Stimulated activated CD4-positive, alpha-beta T cell treated with anti-CD3 and anti-CD28 coated beads, Interleukin-2, amount 100 ng/mL, for 4 hours (primary cell): ENCODE results near the gene NOCT.
A peak's percentile ranks its signal among the peaks of the same experiment; 100 is the strongest.
"Not testable (repeated sequence)": the region's sequence is repeated elsewhere in the genome, so short reads cannot be mapped to it uniquely, and the experiment has no call there.

Experiments used
- DNase-seq: peaks from one replicate; pipeline ENCODE4 v3.0.0-alpha.2; 2020; ENCODE audit warnings: low read depth

The NOCT gene

DNA sequence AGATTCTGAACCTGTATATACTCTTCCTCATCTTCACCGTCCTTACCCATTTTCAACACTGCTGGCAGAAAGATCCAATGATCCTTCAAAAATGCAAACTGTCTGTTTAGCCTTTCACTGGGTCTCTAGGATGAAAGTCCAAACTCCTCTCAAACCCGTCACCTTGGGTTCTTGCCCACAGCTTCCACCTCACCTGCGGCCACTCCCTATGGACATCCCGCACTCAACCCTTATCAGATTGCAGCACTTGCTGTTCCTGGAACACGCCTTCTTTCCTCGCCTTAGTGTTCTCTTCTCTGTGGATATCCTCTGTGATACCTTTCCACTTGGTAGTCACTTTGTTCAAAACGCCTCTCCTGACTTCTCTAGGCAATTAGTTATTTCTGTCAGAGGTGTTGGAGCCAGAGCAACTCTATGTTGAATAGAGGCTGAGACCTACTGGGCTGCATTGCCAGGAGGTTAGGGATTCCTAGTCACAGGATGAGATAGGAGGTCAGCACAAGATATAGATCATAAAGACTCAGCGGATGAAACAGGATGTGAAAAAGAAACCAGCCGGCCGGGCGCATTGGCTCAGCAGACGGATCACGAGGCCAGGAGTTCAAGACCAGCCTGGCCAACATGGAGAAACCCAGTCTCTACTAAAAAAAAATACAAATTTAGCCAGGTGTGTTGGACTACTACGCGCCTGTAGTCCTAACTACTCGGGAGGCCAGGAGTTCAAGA is 4.2 kb upstream of the NOCT start:
- DNase-seq, result no peak

DNA sequence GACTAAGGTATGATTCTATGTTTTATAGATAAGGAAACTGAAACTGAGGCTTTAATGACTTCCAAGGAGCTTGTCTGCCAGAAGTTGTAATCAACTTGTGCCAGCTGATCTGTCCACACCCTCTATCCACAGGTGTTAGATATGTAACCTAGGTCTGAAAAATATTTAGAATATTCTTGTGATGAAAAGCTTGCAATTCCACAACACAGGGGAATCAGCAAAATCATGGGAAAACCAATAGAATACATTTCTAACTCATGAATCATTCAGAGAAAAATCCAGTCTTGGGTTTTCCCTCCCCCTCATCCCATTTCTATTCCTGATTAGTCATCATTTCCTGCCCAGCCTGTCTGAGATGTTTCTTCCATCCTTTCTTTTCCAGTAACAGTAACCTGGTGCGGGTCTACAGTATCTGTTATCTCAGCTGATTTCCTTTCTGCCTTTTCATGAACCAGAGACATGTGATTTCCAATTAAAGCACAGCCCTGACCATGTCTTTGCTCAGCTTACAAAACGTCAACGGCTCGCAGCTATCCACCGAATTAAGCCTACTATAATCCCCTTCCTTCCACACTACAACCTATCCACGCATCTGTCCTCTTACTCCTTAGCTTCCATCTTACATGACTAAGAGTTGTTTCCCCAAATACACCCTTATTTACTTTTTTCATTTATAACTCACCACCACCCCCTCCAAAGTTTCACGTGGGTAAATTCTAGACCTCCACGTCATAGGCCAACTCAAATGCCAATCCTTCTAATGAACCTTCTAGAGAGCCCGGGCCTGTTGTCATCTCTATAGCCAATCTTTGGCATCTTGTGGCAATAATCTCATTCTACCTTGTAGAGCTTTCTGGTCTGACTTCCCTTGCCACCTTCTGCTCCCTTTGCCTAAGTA is 961 bp upstream of the NOCT start:
- DNase-seq, result no peak

DNA sequence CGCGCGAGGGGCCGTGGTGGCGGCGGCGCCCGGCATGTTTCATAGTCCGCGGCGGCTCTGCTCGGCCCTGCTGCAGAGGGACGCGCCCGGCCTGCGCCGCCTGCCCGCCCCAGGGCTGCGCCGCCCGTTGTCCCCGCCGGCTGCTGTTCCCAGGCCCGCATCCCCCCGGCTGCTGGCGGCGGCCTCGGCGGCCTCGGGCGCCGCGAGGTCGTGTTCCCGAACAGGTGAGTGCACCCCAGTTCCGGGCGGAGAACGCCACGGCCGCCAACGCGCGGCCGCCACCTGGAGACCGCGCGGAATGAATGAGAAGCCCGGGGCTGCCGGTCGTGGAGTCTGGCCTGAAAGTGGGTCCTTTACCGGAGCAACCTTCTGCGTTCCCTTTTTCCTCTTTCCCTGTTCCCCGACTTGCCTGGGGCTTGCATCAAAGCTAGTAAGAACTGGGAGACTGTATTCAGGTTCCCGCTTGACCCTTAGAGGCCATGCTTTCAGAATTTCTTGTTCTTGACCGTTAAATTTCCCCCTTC is 429 bp downstream of the NOCT start:
- peak; percentile 37 for DNase-seq

DNA sequence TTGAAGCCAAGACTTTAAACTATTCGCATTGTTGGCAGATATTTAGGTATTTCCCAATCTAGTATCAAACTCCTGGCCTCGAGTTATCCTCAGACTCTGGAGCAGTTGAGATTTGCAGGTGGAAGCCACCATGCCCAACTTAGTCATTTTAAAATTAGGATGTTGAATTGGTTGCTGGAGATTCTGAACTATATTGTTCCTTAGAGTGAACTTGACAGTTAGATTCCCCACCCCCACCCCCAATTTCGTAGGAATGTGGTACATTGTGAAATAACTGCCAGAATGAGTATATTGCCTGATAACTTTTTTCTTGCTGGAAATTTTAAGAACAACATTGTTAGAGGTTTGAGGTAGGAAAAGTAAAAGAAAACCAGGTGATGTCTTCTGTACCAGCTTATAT is 2.3 kb downstream of the NOCT start:
- no peak for DNase-seq

DNA sequence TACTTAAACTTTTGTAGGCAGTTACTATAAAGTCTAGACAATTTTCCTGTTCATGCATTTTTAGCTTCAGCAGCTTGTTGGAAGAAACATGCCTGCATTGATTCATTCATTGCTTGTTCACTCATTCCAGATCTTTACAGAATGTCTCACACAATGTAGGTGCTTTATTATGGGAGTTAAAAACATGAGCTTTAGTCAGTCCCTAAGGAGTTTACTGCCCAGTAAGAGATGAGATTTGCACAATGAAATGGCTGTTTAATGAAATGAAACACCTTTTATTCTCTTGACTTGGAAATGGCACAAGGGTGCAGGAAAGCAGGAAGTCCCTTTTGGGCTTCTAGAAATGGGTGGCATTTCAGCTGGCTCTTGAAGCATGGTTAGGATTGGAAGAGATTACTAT is 2.9 kb downstream of the NOCT start:
- no peak for DNase-seq

DNA sequence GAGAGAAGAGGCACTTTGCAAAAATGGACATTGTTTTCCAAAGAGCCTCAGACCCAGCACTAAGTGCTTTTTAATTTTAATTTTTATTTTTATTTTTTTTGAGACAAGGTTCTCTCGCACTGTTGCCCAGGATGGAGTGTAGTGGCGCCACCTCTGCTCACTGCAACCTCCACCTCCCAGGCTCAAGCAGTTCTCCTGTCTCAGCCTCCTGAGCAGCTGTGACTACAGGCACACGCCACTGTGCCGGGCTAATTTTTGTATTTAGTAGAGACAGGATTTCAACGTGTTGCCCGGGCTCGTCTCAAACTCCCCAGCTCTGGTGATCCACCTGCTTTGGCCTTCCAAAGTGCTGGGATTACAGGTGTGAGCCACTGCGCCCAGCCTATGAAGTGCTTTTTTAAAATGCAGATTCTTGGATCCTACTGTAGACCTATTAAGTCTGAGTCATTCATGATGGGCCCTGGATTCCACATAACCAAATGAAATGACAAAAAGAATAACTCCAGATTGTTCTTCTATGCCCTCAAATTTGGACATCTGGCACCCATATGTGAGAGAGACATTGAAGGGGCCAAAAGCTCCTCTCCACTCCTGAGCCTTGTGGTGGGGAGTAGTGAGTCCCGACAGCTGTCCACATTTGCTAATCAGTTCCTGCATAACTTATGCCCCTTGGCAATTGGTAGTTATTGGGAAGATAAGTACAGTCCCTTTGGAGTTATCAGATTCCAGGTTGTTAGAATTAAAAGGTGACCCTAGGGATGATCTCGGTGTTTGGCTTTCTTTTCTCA is 3.6 kb downstream of the NOCT start:
- no peak for DNase-seq

DNA sequence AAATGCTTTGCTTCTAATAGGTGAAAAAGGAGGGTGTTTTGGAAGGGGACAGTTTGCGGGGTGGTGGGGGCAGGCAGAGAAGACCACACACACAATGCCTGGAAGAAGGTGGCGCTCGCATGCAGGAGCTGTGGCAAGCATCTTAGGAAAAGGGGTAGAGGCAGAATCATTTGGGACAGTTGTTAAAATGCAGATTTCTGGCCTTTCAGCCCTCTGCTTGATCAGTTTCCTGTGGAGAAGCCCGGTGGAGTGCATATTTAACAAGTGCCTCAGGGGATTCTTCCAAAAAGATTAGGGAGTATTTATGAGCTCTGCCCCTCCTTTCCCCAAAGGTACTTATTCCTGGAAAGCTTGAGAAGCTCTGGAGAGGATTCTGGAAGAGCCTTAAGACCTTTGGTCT is 4.8 kb downstream of the NOCT start:
- DNase-seq, result no peak

DNA sequence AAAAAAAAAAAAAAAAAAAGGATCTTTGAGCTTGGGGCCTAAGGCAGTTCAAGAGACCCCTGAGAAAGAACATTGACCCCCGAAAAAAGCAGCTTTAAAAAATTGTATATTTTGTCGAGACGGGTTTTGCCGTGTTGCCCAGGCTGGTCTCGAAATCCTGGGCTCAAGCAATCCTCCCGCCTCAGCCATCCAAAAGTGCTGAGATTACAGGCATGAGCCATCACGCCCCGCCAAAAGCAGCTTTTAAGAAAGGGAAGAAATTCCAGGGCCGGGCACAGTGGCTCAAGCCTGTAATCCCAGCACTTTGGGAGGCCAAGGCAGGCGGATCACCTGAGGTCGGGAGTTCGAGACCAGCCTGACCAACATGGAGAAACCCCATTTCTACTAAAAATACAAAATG is 5.5 kb downstream of the NOCT start:
- DNase-seq, result not testable (repeated sequence)

DNA sequence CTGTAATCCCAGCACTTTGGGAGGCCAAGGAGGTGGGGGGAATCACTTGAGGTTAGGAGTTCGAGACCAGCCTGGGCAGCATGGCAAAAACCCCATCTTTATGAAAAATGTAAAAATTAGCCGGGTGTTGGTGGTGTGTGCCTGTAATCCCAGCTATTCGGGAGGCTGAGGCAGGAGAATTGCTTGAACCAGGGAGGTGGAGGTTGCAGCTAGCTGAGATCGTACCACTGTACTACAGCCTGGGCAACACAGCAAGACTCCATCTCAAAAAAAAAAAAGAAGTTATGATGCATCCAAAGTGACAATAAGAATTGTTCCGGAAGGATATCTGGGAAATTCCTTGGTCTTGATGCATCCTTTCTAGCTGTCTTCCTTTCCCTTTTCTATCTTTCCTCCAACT is 7.3 kb downstream of the NOCT start:
- no peak for DNase-seq

DNA sequence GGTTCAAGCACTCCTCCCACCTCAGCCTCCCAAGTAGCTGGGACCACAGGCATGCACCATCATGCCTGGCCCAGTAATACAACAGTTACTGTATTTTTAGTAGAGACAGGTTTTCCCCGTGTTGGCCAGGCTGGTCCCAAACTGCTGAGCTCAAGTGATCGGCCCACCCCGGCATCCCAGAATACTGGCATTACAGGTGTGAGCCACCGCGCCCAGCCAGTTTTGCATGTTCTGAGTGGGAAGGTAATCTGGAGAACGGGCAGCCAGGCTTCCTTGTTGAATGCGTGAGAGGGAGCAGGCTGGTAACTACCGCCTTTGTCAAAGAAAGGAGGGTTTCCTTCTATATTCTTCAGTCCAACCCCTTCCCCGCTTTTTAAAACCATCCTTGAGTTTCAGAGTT is 9.1 kb downstream of the NOCT start:
- no peak for DNase-seq

DNA sequence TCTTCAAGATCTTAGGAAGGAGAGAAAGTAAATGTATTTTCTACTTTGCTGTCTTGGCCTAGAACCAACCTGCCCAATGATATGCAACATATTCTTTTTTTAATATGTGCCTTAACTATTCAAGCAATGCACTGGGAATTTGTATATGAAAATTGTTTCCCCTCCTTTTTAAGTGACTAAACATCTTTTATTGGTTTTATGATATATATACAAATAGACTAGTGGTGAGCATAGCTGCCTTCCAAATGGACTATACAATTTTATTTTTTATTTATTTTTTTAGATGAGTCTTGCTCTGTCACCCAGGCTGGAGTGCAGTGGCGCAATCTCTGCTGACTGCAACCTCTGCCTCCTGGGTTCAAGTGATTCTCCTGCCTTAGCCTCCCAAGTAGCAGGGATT is 10.3 kb downstream of the NOCT start:
- no peak for DNase-seq

DNA sequence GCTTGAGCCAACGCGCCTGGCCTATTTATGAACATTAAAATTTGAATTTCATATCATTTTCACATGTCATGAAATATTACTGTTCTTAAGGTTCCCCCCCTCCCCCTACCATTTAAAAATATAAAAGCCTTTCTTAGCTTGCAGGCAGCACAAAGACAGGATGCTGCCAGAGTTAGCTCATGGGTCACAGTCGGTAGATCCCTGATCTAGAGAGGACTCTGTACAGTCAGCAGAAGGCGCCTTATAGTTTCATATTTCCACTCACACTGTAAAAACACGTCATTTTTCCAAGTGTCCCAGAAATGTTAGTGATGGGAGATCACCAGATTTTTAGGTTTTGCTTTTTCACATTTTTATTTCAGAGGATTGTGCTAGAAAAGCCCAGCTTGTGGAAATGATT is 12.2 kb downstream of the NOCT start:
- no peak for DNase-seq

DNA sequence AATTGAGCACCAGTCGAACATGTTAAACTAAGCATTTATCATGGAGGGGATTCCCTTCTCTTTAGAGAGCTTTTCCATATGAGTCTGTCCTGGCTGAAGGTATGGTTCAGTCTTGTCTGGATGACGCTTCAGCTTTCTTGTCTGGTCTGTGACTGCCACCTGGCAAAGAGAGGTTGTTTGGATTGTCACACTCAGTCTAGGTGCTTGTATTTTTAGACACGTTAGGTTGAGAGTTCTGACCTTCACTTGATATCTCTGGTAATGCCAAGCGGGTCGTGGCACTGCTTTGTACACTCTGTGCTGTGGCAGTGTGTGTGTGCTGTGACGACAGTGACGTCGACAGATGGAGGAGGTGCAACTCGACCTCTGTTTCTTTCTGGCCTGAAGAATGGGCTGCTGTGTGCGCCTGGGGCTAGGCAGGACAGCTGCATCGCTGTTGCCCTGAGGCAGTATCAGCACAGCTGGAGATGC is 12.6 kb downstream of the NOCT start:
- DNase-seq, result no peak

DNA sequence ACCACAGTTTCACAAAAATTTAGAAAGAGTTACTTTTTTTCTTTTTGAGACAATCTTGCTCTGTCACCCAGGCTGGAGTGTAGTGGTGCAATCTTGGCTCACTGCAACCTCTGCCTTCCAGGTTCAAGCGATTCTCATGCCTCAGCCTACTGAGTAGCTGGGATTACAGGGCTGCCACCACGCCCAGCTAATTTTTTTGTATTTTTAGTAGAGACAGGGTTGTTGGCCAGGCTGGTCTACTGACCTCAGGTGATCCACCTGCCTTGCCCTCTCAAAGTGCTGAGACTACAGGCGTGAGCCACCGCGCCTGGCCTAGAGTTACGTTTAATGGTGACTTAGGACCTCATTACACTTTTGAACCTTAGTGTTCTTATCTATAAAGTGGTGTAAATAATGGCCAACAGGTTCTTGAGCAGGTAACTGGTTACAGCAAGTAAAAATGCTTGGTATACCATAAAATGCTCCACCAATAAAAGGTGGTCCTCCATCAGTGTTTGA is 14.3 kb downstream of the NOCT start:
- DNase-seq, result not testable (repeated sequence)

DNA sequence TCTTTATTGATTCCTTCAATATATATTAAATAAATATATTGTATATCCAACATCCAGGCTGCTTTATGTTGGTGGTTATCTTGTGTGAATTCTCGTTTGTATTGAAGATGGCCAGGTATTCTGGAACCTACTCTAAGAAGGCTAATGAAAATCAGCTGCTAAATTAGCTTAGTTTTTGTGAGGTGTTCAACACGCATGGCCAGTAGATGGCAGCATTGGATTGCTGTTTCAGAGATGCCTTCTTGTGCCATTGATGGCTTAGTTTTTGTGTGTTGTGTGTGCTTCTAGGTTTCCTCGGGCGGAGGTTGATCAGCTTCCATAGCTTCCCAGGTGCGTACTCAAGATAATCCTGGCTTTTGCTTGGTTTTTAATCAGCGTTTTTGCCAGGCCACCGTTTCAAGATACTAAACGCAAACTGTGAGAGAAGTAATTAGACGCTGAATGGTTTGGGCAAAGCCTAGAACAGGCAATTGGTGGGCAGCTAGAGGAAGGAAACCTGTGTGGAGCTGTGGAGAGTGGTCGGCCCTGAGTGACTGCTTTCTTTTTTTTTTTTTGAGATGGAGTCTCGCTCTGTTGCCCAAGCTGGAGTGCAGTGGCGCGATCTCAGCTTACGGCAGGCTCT is 15.1 kb downstream of the NOCT start:
- DNase-seq, result peak; percentile 51

DNA sequence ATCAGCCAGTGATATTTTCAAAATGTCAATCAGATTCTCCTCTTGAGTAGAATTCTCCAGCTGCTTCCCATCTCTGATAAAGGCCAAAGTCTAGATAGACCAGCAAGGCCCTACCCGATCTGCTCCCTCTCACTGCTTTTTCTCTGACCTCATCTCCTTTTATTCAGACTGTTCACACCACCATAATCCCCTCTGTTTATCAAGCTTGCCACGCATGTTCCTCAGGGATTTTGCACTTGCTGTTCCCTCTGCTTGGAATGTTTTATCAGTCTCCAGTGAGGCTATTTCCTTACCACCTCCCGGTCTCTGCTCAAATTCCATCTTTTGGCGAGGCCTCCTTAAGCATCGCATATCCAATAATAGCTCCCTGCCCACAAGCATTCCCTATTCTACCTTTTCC is 20.1 kb downstream of the NOCT start:
- DNase-seq, result no peak

DNA sequence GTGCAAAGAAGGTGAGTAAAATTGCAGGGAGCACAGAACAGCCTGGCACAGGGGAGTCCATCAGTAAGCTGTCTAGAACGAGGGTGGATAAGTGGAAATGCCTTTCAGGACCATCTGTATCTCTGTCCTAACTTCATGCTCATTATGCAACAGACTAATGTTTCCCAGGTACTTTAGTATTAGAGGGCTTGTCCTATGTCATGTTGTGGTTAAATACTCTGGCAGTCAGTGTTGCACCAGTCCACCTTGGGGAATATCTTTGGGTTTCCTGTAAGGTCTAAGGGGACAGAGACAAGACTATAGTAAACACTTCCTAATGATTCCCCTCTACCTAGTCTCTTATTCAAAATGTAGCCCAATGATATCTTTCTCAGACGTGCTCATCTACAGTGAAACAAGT is 21.3 kb downstream of the NOCT start:
- DNase-seq, result no peak

DNA sequence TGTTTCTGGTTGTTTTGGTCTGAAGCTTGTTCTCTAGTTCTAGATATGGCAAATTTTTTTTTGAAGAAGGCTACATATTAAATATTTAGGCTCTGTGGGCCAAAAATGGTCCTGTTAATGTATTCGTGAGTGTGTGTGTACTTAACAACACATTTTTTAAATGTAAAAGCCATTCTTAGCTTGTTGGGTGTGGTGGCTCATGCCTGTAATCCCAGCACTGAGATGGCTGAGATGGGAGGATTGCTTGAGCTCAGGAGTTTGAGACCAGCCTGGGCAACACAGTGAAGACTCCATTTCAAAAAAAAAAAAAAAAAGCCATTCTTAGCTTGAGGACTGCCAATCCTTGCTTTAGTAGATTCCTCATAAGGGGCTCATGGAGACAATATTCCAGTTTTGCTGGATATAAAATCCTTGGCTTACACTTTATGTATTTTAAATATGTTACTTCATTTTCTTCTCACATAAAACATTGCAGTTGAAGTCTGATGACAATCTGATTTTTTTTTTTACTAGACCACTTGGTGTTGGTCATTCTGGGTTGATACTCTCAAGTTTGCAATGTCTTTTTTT is 23.4 kb downstream of the NOCT start:
- no peak for DNase-seq

DNA sequence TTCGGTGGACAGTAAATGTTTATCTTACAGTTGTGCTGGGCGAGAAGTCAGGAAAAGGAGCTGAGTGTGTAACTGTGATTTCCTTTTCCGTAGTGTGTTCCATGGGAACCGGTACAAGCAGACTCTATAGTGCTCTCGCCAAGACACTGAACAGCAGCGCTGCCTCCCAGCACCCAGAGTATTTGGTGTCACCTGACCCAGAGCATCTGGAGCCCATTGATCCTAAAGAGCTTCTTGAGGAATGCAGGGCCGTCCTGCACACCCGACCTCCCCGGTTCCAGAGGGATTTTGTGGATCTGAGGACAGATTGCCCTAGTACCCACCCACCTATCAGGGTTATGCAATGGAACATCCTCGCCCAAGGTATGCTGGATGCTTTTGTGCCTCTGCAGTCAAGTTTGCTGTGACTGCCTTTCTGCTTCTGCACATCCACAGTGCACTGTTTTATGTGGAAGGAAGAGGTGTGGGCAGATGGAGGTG is 27.4 kb downstream of the NOCT start:
- no peak for DNase-seq

DNA sequence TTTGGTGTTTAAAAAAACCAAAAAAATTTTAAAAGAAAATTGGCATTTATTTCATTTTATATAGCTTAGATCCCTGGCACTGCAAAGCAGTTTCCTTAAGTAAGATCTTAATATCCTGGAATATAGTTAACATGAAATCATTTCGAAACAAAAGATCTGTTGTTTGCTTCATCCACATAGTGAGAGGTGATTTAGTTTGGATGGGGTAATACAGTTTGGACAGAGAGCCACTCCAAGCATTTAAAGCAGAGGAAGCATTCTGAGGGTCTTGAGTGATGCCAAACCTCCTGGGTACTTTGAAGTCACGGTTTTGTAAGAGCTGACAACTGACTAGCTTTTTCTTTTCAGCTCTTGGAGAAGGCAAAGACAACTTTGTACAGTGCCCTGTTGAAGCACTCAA is 28.7 kb downstream of the NOCT start:
- no peak for DNase-seq

DNA sequence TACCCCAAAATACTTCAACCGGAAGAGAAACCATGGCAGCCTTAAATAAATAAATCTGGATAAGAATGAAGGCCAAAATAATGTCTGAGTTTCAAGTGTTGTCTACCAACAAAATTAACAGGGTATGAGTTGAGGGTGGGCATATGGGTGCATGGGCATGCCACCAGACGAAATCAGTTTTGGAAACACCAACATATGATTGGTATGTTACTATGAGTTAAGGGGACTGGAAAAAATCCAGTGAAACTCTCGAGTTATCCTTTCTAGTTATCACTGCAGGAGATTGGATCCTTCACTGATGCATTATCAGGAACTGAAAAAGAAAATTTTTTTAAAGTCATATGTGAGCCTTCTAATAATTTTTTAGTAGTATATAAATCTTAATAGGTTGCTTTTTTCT is 32.4 kb downstream of the NOCT start:
- DNase-seq, result no peak
